ENCODE measurements around the gene LIMCH1. TPM values are rescaled to one million over a fixed set of nuclear protein-coding genes. Genes with fewer than 3 reads are reported as not detected.

Gene LIMCH1
- total and polyA plus RNA-seq, 12 donors, result 28.2 to 206 (median 62.3) TPM

GRCh38 chr4:41573502-41574001, 35.6 kb downstream of the LIMCH1 start:
- Histone ChIP-seq H3K36me3 (replicated peaks in 1 of 2) (no peaks in the 10 kb centered on the region), H3K27me3 (no peaks in the 10 kb centered on the region), H3K4me1 (replicated peaks in 1 of 2) (peaks cover 35 to 48% of the 10 kb centered on the region in 2 donors), H3K9me3 (replicated peaks in 1 of 3) (no peaks in the 10 kb centered on the region), H3K27ac (peak overlapping the region; percentile 38 to 81 (median 54)), H3K4me3 (no peak overlapping the region)
- intact Hi-C loops (cut with DNase I), result no loop called here
- DNase-seq, result peak in 1 of 7 donors; percentile 16
- TF ChIP-seq CTCF (IDR thresholded peaks at IDR 0.05) (no peak), POLR2A (IDR thresholded peaks at IDR 0.05) (no peak)
- WGBS, 4 donors, result 28 to 44% (median 37%) methylated on average over 4 of the region's 4 CpGs

GRCh38 chr4:41575207-41575606, 37.2 kb downstream of the LIMCH1 start:
- 90 to 93% (median 91%) methylated on average over 4 of the region's 4 CpGs for WGBS, 4 donors
- Histone ChIP-seq H3K27ac (no peak overlapping the region), H3K27me3 (no peaks in the 10 kb centered on the region), H3K9me3 (replicated peaks in 1 of 3) (no peaks in the 10 kb centered on the region), H3K4me1 (replicated peaks in 1 of 2) (peaks cover 40 to 46% of the 10 kb centered on the region in 2 donors), H3K4me3 (no peak overlapping the region), H3K36me3 (replicated peaks in 1 of 2) (no peaks in the 10 kb centered on the region)
- intact Hi-C loops (cut with DNase I), result no loop called here
- DNase-seq, result no peak
- TF ChIP-seq CTCF (IDR thresholded peaks at IDR 0.05) (no peak), POLR2A (IDR thresholded peaks at IDR 0.05) (no peak)

- no peak for DNase-seq
- intact Hi-C loops (cut with DNase I), result no loop called here
- H3K27ac ChIP-seq, result no peak overlapping the region
These were observed 37.7 kb downstream of the LIMCH1 start for GRCh38 chr4:41575665-41576064.

GRCh38 chr4:41579043-41579442, 41.1 kb downstream of the LIMCH1 start:
- WGBS, 4 donors, result 62 to 96% (median 85%) methylated on average over 3 of the region's 3 CpGs
- no peaks in the 10 kb centered on the region for H3K27me3 ChIP-seq

More at GRCh38 chr4:41575665-41576064, 37.7 kb downstream of the LIMCH1 start:
- TF ChIP-seq CTCF (IDR thresholded peaks at IDR 0.05), result peak in 1 of 6 experiments; percentile 8
- TF ChIP-seq POLR2A (IDR thresholded peaks at IDR 0.05), result no peak
- no peaks in the 10 kb centered on the region for H3K9me3 ChIP-seq (replicated peaks in 1 of 3)
- H3K4me3 ChIP-seq, result no peak overlapping the region
- no peaks in the 10 kb centered on the region for H3K27me3 ChIP-seq
- 87 to 100% (median 96%) methylated on average over 1 of the region's 1 CpG for WGBS, 4 donors
- peaks cover 35 to 46% of the 10 kb centered on the region in 2 donors for H3K4me1 ChIP-seq (replicated peaks in 1 of 2)
- H3K36me3 ChIP-seq (replicated peaks in 1 of 2), result no peaks in the 10 kb centered on the region

More at GRCh38 chr4:41579043-41579442, 41.1 kb downstream of the LIMCH1 start:
- Histone ChIP-seq H3K27ac (no peak overlapping the region), H3K36me3 (replicated peaks in 1 of 2) (no peaks in the 10 kb centered on the region), H3K4me3 (no peak overlapping the region), H3K4me1 (replicated peaks in 1 of 2) (peaks cover 5 to 18% of the 10 kb centered on the region in 2 donors), H3K9me3 (replicated peaks in 1 of 3) (no peaks in the 10 kb centered on the region)
- DNase-seq, result no peak
- intact Hi-C loops (cut with DNase I), result no loop called here
- no peak for TF ChIP-seq POLR2A (IDR thresholded peaks at IDR 0.05)
- TF ChIP-seq CTCF (IDR thresholded peaks at IDR 0.05), result no peak

All from adrenal gland (tissue), 12 donors.